NCI-H2196 (cell line): ENCODE results near the gene THSD8.
"Not testable (repeated sequence)": the region's sequence is repeated elsewhere in the genome, so short reads cannot be mapped to it uniquely, and the experiment has no call there.

Experiments used
- DNase-seq: peaks from one replicate; lab custom pipeline; 2025; ENCODE audit not compliant: unreplicated experiment; lab: John Stamatoyannopoulos, UW

Gene THSD8

DNA sequence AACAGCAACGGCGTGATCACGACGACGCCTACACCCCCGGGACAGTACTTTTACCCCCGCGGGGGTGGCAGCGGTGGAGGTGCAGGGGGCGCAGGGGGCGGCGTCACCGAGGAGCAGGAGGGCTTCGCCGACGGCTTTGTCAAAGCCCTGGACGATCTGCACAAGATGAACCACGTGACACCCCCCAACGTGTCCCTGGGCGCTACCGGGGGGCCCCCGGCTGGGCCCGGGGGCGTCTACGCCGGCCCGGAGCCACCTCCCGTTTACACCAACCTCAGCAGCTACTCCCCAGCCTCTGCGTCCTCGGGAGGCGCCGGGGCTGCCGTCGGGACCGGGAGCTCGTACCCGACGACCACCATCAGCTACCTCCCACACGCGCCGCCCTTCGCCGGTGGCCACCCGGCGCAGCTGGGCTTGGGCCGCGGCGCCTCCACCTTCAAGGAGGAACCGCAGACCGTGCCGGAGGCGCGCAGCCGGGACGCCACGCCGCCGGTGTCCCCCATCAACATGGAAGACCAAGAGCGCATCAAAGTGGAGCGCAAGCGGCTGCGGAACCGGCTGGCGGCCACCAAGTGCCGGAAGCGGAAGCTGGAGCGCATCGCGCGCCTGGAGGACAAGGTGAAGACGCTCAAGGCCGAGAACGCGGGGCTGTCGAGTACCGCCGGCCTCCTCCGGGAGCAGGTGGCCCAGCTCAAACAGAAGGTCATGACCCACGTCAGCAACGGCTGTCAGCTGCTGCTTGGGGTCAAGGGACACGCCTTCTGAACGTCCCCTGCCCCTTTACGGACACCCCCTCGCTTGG is 9.6 kb upstream of the THSD8 start:
- peak; percentile 74 for DNase-seq

GRCh38 chr19:12792853-12793289 is 9.0 kb upstream of the THSD8 start:
- DNase-seq: no peak

DNA sequence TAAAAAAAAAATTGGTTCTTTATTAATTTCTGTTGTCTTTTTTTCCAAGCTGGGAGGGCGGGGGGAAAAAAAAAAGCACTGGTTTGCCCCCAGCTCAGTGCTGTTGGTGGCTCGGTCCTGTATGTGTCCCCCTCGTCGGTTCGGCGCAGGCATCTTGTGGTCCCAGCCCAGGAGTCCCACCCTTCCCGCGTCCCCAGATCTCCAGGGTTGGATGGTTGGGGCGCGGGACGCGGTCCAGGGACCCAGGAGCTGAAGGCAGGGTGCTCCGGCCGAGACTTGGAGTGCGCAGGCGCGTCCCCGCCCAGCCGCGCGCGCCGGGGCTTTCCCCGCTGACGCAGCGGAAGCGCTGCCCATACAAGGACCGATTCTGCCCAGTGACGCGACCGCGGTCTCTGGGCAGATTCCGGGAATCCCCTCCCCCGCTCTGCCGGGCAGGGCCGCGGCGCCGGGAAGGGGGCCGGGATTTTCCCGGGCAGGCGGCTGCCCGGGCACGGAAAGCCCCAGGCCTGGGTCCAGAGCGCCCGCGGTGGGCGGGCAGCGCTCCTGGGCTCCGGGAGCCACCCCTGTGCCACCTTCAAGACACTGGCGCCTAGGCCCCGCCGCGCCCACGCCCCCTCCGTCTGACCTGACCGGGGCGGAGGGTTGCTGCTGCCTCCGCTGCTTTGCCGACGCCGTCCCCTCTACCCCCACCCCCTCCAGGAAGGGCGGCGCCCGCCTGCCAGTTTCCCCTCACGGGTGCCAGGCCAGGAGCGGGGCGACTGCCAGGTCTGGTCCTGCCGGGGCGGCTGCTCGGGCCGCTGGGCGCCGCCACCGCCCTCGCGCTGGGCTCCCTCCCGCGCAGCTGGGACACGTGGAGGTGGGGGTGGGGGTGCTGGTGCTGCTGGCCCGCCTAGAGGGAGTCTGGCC is 8.3 kb upstream of the THSD8 start:
- DNase-seq: peak; percentile 97

- no peak for DNase-seq
Observed at GRCh38 chr19:12794196-12794941, 7.5 kb upstream of the THSD8 start.

DNA sequence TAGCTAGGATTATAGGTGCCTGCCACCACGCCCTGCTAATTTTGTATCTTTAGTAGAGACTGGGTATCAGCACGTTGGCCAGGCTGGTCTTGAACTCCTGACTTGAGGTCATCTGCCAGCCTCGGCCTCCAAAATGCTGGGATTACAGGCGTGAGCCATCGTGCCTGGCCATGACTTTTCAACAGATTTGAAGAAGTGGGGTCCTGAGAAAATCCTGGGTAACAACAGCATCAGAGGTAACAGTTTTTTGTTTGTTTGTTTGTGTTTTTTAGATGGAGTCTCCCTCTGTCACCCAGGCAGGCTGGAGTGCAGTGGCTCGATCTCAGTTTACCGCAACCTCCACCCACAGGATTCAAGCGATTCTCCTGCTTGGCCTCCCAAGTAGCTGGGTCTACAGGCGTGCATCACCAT is 6.9 kb upstream of the THSD8 start:
- DNase-seq: no peak

DNA sequence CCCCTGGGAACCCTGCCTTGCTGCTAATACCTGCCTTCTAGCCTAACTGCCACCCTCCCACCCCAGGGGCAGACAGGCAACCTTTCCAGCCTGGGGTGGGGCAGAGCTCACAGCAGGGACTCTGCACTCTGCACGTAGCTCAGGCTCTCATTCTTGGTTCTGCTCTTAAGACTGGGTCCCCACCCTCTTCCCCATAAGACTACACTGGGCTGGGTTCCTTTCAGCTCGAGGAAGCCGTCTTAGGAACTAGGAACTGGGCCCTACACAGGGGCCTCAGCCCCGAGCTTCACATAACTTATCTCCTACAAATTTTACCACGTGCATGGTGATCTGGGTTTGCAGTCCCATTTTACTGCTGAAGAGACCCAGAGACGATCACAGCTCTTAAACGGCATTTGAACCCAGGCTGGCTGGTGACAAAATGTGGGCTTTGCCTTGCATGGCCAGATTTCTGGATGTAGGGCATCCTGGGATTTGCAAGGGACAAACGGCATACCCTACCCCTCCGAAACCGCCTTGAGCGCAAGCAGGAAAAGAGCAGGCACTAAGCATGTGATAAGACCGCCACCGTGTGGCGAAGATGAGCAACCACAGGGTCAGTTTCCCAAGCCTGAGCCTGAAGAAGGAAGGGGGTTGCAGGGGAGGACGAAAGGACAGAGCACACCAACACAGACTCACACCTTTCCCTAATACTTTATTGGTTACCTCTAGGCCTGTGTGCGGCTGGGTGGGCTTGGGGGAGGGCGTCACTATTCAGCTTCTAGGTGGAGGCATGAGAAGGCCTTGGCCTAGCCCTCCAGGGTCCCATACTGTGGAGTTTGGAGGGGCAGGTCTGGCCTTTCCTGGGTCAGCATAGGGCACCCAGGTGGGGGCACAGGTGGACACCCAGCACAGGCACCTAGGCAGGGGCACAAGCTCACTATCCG is 5.5 kb upstream of the THSD8 start:
- peak; percentile 88 for DNase-seq

- no peak for DNase-seq
Observed at GRCh38 chr19:12797141-12797587, 4.7 kb upstream of the THSD8 start.

DNA sequence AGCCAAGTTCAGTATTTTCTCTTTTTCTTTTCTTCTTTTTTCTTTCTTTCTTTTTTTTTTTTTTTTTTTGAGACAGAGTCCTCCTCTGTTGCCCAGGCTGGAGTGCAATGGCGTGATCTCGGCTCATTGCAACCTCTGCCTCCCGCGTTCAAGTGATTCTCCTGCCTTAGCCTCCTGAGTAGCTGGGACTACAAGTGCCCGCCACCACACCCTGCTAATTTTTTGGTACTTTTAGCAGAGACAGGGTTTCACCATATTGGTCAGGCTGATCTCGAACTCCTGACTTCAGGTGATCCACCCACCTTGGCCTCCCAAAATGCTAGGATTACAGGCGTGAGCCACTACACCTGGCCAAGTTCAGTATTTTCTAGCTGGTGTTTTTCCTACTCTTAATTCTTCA is 4.3 kb upstream of the THSD8 start:
- DNase-seq: not testable (repeated sequence)

GRCh38 chr19:12799742-12800465 is 2.0 kb upstream of the THSD8 start:
- DNase-seq: no peak

DNA sequence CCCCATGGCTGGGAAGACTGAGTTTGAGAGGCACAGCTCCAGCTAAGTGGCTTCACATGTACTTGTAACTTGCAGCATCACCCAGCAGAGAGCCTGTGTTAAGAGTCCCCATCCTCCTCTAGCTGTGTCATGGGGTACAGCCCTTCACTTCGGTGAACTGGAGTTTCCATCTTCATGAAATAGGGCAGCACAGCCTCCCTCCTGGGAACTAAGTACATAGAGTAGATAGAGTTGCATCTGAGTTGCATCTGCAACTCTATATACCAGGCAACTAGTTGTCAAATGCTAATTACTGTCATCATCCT is 1.5 kb upstream of the THSD8 start:
- DNase-seq: no peak

DNA sequence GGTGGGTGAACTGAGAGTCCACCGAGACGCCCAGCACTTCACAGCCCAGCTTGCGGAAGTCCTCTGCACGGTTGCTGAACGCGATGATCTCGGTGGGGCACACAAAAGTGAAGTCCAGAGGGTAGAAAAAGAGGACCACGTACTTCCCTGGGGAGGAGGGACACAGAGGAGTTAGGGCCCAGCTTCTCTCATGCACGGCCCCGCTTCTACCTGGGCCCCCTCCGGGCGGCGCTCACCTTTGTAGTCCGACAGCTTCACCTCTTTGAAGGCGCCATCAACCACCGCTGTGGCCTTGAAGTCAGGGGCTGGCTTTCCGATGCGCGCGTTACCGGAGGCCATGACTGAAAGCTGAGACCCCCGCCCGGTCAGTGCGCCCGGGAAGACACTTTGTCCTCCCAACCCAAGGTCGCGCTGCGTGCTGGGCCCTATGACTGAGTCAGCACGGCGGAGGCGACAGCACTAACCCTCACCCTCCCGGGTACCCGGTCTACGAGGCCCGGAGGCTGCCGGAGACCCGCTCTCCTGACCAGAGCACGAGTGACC is 875 bp upstream of the THSD8 start:
- DNase-seq: no peak

- no peak for DNase-seq
Observed at GRCh38 chr19:12802267-12803106, 618 bp downstream of the THSD8 start.

GRCh38 chr19:12804051-12804450 is 2.2 kb downstream of the THSD8 start:
- DNase-seq: no peak

DNA sequence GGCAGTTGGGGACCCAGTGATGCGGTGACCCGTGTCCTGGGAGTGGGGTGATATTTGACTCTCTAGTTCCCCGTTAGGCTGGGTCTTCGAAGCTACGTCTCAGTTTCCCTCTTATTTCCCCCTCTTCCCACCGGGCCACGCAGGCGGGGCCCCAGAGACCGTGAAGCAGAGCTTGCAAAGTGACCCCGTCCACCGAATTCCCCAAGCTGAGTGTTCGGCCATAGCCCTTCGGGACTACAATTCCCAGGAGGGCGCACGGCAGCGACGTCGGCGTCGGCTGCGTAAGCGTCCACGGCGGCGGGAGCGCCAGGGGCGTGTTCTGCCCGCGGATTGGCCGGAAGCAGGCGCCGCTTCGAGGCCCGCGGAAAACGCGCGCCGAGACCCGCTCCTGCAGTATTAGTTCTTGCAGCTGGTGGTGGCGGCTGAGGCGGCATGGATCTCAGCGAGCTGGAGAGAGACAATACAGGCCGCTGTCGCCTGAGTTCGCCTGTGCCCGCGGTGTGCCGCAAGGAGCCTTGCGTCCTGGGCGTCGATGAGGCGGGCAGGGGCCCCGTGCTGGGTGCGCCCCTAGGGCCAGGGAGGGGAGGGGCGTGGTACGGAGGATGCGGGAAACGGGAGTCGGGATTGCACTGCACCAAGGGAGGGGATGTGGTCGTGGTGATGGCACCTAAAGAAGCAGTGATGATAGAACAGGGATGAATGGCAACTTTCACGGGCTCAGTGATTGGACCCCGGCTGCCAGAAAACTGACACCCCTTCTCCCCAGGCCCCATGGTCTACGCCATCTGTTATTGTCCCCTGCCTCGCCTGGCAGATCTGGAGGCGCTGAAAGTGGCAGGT is 4.6 kb downstream of the THSD8 start, which contains the start of gene RNASEH2A:
Gene RNASEH2A, plus strand, starts transcription at position 343 of the 840 bp plus-strand sequence. Its CDS starts 90 bp downstream, at position 433.
- peak; percentile 95 for DNase-seq

GRCh38 chr19:12815088-12815487 is 13.2 kb downstream of the THSD8 start:
- no peak for DNase-seq

DNA sequence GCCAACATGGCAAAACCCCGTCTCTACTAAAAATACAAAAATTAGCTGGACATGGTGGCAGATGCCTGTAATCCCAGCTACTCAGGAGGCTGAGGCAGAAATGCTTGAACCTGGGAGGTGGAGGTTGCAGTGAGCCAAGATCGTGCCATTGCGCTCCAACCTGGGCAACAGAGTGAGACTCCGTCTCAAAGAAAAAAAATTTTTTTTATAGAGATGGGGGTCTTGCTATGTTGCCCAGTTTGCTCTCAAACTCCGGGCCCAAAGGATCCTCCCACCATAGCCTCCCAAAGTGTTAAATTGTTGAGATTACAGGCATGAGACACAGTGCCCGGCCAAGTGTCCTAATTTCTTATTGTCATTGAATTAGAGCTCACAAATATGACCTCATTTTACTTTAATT is 15.3 kb downstream of the THSD8 start:
- not testable (repeated sequence) for DNase-seq

DNA sequence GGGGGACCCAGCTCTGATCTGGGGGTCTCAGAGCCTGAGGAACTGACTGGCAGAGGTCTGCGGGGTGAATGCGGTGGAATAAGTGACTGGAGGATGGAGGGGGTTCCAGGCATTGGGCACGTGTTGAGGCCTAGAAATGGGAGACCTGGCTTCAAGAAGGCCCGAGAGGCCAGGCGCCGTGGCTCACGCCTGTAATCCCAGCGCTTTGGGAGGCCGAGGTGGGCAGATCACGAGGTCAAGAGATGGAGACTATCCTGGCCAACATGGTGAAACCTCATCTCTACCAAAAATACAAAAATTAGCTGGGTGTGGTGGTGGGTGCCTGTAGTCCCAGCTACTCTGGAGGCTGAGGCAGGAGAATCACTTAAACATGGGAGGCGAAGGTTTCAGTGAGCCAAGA is 15.9 kb downstream of the THSD8 start:
- not testable (repeated sequence) for DNase-seq
